Adrenal gland (tissue), 19 donors: ENCODE results near the gene CERS3. TPM values are rescaled to one million over a fixed set of nuclear protein-coding genes. Genes with fewer than 3 reads are reported as not detected.

ENCODE experiments used
- DNase-seq, 7 donors: peaks; one replicate each; pipeline ENCODE4 v3.0.0-alpha.2; 2019 to 2020
- H3K27ac ChIP-seq, 5 donors: fragments of 200-600 bp; sonication (generic) in 4 of 5; 1 replicate in 3 of 5; 2 replicates in 2 of 5; pipeline versions ENCODE4 v1.5.1 to v1.8.0; 2016 to 2020; ENCODE audit warnings: mild to moderate bottlenecking in 1 of 5
- H3K27me3 ChIP-seq: fragments of 200-600 bp; 2 replicates; pipeline ENCODE4 v1.8.0; 2021
- H3K36me3 ChIP-seq, 2 donors: fragments of 200-600 bp; replicated peaks in 1 of 2; 1 replicate in 1 of 2; 2 replicates in 1 of 2; pipeline versions ENCODE4 v1.5.1 to v1.8.0; 2018 to 2022
- H3K4me1 ChIP-seq, 2 donors: fragments of 200-600 bp; replicated peaks in 1 of 2; 1 replicate in 1 of 2; 2 replicates in 1 of 2; pipeline versions ENCODE4 v1.5.1 to v1.8.0; 2018 to 2021
- H3K4me3 ChIP-seq, 4 donors: fragments of 200-600 bp; sonication (generic) in 3 of 4; one replicate each; pipeline ENCODE4 v1.5.1; 2016 to 2018
- H3K9me3 ChIP-seq, 3 donors: fragments of 200-600 bp; sonication (generic) in 1 of 3; replicated peaks in 1 of 3; 1 replicate in 2 of 3; 2 replicates in 1 of 3; pipeline versions ENCODE4 v1.5.1 to v1.8.0; 2016 to 2021
- CTCF ChIP-seq, 6 experiments: fragments of 450-650 bp in 4 of 6; fragments of 200-600 bp in 2 of 6; sonication (generic) in 1 of 6; IDR thresholded peaks; 1 replicate in 5 of 6; 2 replicates in 1 of 6; pipeline versions ENCODE4 v1.5.1 to v1.8.0; 2016 to 2021; ENCODE audit warnings: antibody characterized with exemption in 6 of 6, mild to moderate bottlenecking in 2 of 6, moderate library complexity in 1 of 6
- POLR2A ChIP-seq, 2 donors: fragments of 450-650 bp; IDR thresholded peaks; one replicate each; pipeline ENCODE4 v1.6.1; 2017; ENCODE audit warnings: antibody characterized with exemption in 2 of 2, mild to moderate bottlenecking in 2 of 2, moderate library complexity in 1 of 2
- WGBS, 4 donors: extraction: QIAGEN DNeasy Blood & Tissue Kit in 2 of 4; methylation state at CpG; one replicate each; pipeline versions ENCODE4 v1.1.5 to v1.1.7; 2013 to 2017; 5-methylcytosine and 5-hydroxymethylcytosine counted together
- intact Hi-C, 2 donors: fragments of 100-400 bp; cut with DNase I; formaldehyde crosslinking; loops; one replicate each; pipeline versions ENCODE4 v1.14.1 to v1.15.0; 2022 to 2023
- long read RNA-seq, 10 donors: library from polyadenylated mRNA in 3 of 10; unstranded in 2 of 10; stranded (forward) in 1 of 10; transcript quantifications; one replicate each; pipeline ENCODE4 v2.0.0 and lab custom pipeline, GENCODE V29; 2021 to 2026
- polyA plus RNA-seq, 3 donors: library from polyadenylated mRNA; stranded (reverse); fragments of 200-250 nt in 2 of 3; fragments of 350-450 nt in 1 of 3; fragmentation: Illumina TruSeq in 1 of 3; extraction: RNeasy Lipid Tissue Mini Kit (QIAGEN cat#74804) in 1 of 3; gene quantifications; one replicate each; pipeline ENCODE4 v1.2.3, GENCODE V29; 2013 to 2014
- total RNA-seq, 9 donors: library from RNA; depleted of rRNA in 4 of 9; stranded (reverse); fragments of >200 nt in 4 of 9; fragments of 120-200 nt in 1 of 9; fragmentation: NEBNext Ultra II Directional in 1 of 9; extraction: Animal tissue kit (Norgen Biotek cat#: 25700) in 1 of 9; gene quantifications; one replicate each; pipeline versions ENCODE4 v1.1.0 to v1.2.4, GENCODE V29; 2013 to 2023
- donor health status: healthy with polysubstance abuse.
- donor health status: Bipolar disorder and iron deficiency.
- donor health status: DM: yes; HTN: yes; CAD: no.
- donor health status: DM: no; HTN: no; CAD: no.
- donor health status: DM: no; HTN: no; CAD: no.
- donor health status: DM: yes; HTN: yes; CAD: no.

The CERS3 gene
- total RNA-seq (not detected), polyA plus RNA-seq (under 1 TPM in 2 of 3 donors, not detected in 1; 0.07 to 0.08 TPM)
- long read RNA-seq, donor 1 = 0 reads
- long read RNA-seq, donor 2 = 0 reads
- long read RNA-seq, donor 3 = 0 reads
- long read RNA-seq, donor 4, partial matches to known transcripts = 0 of 1 reads
- long read RNA-seq, donor 4, other reads (novel, unspliced or antisense) = 1 of 1 reads
- long read RNA-seq, donor 5 = 0 reads
- long read RNA-seq, donor 6, partial matches to known transcripts = 0 of 1 reads
- long read RNA-seq, donor 6, other reads (novel, unspliced or antisense) = 1 of 1 reads
- long read RNA-seq, donor 7 = 0 reads
- long read RNA-seq, donor 8 = 0 reads
- long read RNA-seq, donor 9 = 0 reads
- long read RNA-seq, donor 10 = 0 reads

GRCh38 chr15:100528833-100529428, at the start of gene CERS3:
CERS3 (minus strand) TSS chr15:100528950; CDS start chr15:100501849, 27,101 bp downstream.
- DNase-seq = no peak
- Histone ChIP-seq H3K27me3 (no peaks in the 10 kb centered on the region), H3K4me1 (no peaks in the 10 kb centered on the region), H3K9me3 (no peaks in the 10 kb centered on the region), H3K27ac (no peak within 1 kb of the TSS), H3K36me3 (no peaks in the 10 kb centered on the region), H3K4me3 (no peak within 1 kb of the TSS)
- intact Hi-C loops = no loop called here
- 74 to 82% (median 79%) methylated on average over 10 of the region's 10 CpGs for WGBS, 4 donors
- TF ChIP-seq POLR2A (IDR thresholded peaks at IDR 0.05) = no peak
- TF ChIP-seq CTCF (IDR thresholded peaks at IDR 0.05) = no peak

DNA sequence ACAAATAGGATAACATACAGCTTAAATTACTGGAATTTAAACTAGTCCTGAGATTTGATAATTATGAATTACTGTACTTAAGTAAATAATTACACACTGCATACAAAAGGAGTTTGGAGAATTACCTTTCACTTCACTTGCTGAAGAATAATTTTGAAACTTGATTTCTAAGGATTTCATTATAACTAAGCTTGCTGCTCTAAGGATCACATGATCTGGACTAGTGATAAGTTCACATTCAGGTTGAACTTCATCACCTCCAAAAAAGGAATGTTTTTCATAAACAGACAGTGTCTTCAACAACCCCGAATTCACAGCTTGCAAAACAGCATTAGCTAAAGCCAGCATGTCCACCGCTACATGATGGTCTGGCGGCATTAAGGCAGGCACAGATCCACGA, 44.8 kb upstream of the CERS3 start:
- Histone ChIP-seq H3K27ac (no peak overlapping the region), H3K9me3 (no peaks in the 10 kb centered on the region), H3K4me3 (no peak overlapping the region), H3K27me3 (no peaks in the 10 kb centered on the region), H3K36me3 (peaks cover 0 to 14% of the 10 kb centered on the region in 2 donors), H3K4me1 (no peaks in the 10 kb centered on the region)
- TF ChIP-seq CTCF (IDR thresholded peaks at IDR 0.05) (no peak), POLR2A (IDR thresholded peaks at IDR 0.05) (no peak)
- intact Hi-C loops = loop anchor here in 1 of 2 donors (5.0 kb wide), 1 partner anchor 226 kb away; no protein-coding TSS in a partner anchor
- 91 to 96% (median 95%) methylated on average over 4 of the region's 4 CpGs for WGBS, 4 donors
- DNase-seq = no peak

- Histone ChIP-seq H3K9me3 (no peaks in the 10 kb centered on the region), H3K4me1 (no peaks in the 10 kb centered on the region), H3K4me3 (no peak overlapping the region), H3K36me3 (peaks cover 0 to 14% of the 10 kb centered on the region in 2 donors), H3K27me3 (no peaks in the 10 kb centered on the region), H3K27ac (no peak overlapping the region)
- intact Hi-C loops = loop anchor here in 1 of 2 donors (5.0 kb wide), 1 partner anchor 225 kb away; no protein-coding TSS in a partner anchor
- 59 to 67% (median 63%) methylated on average over 4 of the region's 4 CpGs for WGBS, 4 donors
- no peak for DNase-seq
- TF ChIP-seq POLR2A (IDR thresholded peaks at IDR 0.05) (no peak), CTCF (IDR thresholded peaks at IDR 0.05) (peak; percentile 30 to 66 (median 50))
Observed at GRCh38 chr15:100572362-100572983, 43.7 kb upstream of the CERS3 start.

GRCh38 chr15:100571592-100572167, 42.9 kb upstream of the CERS3 start:
- Histone ChIP-seq H3K4me1 (no peaks in the 10 kb centered on the region), H3K27me3 (no peaks in the 10 kb centered on the region), H3K9me3 (no peaks in the 10 kb centered on the region), H3K27ac (no peak overlapping the region), H3K36me3 (peaks cover 0 to 14% of the 10 kb centered on the region in 2 donors), H3K4me3 (no peak overlapping the region)
- WGBS, 4 donors = 82 to 90% (median 84%) methylated on average over 6 of the region's 6 CpGs
- no peak for TF ChIP-seq CTCF (IDR thresholded peaks at IDR 0.05)
- TF ChIP-seq POLR2A (IDR thresholded peaks at IDR 0.05) = no peak
- intact Hi-C loops = loop anchor here in 1 of 2 donors (5.0 kb wide), 1 partner anchor 224 kb away; no protein-coding TSS in a partner anchor
- DNase-seq = no peak
